HG03039 (cell line): ENCODE results near the gene OTUB1.
"Not testable (repeated sequence)": the region's sequence is repeated elsewhere in the genome, so short reads cannot be mapped to it uniquely, and the experiment has no call there.

Experiments
- ATAC-seq: cut with Tn5 transposase; IDR thresholded peaks from one replicate; pipeline ENCODE4 v1.9.1; 2021; ENCODE audit warnings: mild to moderate bottlenecking, moderate library complexity; ENCODE audit not compliant: unreplicated experiment

OTUB1 gene, protein sequence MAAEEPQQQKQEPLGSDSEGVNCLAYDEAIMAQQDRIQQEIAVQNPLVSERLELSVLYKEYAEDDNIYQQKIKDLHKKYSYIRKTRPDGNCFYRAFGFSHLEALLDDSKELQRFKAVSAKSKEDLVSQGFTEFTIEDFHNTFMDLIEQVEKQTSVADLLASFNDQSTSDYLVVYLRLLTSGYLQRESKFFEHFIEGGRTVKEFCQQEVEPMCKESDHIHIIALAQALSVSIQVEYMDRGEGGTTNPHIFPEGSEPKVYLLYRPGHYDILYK

DNA sequence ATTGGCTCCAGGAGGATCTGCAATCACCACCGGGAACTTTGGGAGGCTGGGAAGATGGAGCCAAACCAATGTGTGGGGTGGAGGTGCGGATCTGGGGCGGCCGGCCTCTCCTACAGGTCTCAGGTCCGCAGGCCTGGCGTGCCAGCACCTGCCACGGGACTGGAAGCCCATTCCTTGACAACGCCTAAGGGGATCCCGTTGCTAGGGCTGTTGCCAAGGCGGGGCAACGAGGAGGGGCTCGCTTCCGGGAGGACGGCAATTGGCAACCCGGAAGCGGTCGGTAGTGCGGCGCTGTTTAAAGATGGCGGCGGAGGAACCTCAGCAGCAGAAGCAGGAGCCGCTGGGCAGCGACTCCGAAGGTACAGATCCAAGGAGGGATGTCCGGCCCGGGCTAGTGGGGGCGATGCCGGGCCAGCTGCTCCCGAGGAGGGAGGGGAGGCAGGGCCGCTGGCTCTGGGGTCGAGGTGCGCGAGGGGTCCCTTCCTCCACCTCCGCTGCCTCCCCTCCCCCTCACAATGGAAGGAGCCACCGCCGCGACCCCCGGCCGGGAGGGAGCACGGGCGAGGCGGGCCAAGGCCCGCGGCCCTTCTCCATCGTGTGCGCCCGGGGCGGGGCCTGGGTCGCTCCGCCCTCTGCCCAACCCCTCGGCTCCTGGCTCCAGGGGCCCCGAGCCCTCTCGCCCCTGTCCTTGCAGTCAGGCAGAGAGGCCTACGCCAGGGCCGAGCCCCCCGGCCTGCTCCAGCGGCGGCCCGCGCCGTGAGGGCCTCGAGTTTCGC, at the start of gene OTUB1:
TSS of gene OTUB1 (plus strand) at position 283 of the 776 bp plus-strand sequence. CDS start at position 302, 19 bp downstream.
- peak; percentile 82 for ATAC-seq

DNA sequence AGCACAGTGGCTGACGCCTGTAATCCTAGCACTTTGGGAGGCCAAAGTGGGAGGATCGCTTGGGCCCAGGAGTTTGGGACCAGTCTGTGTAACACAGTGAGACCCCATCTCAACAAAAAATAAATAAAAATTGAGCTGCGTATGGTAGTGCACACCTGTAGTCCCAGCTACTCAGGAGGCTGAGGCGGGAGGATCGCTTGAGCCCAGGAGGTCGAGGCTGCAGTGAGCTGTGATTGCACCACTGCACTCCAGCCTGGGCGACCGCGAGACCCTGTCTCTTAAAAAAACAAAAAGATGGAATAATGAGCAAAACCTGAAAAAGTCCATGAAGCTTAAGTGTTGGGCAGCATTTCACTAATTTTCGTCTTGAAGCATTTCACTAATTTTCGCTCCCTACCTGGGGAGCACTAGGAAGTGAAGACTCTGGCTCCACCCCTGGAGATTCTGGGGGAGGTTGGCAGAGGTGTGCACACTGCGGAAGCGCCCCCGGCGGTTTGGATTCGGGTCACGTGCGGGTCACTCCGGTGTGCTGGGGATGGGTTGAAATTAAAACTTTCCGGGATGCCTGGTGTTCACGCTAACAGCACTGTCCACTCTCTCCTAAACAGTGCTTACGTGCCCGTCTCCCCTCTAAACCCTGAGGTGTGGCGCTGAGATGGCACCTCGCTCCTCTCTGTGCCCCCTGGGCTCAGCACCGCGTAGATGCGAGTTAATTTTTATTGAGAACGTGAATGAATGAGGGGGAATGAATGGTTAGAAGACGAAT, 48.3 kb upstream of the OTUB1 start:
- ATAC-seq: peak; percentile 6

DNA sequence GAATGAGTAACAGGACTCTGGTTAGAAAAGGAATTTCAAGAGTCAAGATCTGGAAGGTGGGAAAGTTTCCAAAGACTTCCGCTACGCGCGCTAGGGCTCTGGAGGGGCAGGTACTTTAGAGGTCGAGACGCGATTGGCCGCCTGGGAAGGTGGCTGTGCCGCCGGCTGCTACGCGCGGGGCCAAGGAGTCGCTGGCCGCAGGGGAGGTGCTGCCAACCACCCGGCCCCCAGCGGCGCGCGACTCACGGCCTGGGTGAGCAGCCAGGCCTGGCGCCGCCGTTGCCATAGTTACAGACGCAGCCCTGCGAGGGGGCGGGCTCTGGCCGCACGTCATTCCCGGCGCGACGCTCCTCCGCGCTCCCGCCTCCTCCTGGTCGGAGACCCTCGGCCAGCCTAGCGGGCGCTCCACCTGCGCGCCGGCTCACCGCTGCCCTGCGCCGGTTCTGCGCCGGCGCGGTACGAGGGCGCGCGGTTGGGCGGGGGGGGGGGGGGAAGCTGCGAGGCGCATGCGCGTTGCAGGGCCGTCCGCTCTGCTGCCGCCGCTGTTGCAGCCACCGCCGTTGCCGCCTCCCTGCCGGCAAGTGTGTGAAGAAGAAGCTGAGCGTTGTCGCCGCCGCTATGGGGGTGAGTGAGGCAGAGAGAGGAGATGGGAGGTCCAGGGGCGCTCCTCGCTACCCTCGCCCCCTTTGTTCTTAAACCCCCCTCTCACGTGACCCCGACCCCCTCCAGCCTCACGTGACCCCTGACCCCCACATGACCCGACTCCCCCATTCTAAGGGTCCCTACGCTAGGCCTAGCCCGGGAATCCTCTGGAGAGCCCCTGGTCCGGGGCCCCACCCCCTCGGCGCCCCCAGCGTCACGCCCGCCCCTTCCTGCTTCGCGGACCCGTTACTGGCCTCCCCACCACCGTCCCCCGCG, 47.5 kb upstream of the OTUB1 start, which contains the start of gene NAA40:
TSS of gene NAA40 (plus strand) at position 524 of the 918 bp plus-strand sequence. CDS start at position 619, 95 bp downstream.
- peak; percentile 87 for ATAC-seq

DNA sequence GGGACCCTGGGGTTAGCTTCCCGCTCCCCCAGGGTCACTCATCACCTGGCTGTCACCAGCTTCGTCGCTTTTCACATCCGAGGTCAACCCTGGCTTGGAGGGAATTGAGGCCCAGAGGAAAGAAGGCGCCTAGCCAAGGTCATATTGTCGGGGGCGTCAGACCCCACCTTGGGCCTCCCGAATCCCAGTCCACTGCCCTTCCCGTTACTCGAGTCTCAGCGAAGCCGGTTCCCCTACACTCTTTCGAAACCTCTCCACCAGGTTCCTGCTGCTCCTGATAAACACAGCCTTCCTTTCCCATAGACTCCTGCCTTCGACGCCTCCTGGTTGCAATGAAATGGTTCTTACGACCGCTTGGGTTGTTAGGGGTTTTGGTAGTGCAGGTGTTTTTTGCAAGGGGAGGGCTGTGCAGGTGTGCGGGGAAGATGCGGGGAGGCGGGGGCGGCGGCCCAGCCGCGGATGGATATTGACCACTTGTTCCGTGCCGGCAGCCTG, 46.8 kb upstream of the OTUB1 start:
- no peak for ATAC-seq

DNA sequence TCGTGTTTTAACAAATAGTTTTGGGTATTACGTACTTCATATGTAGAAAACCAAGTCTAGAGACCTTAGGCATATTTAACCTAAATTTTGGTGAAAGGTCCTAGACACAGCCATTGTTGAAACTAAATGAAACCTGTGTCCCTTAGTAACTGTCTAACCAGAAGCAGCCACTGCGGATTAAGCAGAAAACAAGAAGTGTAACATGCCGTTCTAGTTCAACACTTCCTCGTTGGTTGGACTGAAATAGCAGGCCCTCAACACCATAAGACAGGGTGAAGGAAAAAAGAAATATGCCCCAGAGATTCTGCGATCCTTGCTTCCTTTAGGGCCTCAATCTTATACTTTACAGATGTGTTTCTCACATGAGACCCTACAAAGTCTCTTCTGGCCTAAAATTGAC, 45.5 kb upstream of the OTUB1 start:
- ATAC-seq: no peak

DNA sequence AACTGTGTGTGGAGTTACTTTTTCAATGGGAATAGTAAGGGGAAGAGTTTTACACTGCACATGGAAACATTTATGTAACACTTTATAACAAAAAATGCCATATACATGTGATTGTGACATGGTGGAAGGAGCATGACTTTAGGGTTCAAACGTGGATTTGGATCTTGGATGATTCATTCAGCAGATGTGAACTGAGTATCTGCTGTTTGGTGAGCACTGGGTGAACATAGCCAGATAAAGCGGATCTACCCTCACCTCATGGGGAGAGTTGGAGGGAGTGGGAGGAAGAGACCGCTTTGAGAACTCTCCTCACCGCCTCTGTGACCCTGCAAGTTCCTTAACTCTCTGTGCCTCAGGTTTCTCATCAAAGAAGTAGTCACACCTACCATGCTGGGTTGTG, 44.3 kb upstream of the OTUB1 start:
- ATAC-seq: no peak

DNA sequence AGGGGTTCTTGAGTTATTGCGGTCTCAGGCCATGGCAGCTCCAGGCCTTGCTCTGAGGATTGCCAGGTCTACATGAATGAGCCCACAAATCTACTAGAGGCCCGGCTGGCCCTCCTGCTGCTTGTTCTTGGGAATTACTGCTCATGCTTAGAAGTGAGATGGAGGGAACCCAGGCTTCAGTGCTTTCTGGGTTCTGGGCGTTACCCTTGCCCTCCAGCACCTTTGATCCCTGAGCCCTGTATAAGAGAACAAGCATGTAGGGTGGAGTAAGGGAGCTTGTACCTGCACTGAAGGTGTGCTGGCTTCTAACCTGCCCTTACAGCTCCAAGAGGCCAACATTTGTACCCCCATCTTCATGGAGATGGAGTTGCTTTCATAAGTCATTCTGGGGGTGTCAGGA, 43.4 kb upstream of the OTUB1 start:
- no peak for ATAC-seq

DNA sequence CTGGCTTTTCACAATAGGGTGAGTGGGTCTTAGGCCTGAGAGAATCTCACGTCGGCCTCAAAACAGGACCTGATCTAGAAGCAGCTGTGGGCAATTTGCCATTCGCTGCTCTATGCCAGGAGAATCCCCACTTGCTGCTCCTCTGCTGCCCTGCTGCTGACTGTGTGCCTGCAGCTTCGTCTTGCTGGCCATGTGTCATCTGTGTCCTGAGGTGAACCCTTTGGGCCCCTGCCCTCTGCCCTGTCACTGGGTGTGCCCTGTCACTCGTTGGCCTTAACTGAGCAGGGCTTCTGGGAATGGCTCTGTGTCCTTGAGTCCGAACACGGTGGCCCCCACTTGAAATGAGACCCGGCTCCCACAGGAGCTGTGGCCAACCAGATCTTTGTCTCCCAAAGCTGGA, 41.3 kb upstream of the OTUB1 start:
- ATAC-seq: no peak

DNA sequence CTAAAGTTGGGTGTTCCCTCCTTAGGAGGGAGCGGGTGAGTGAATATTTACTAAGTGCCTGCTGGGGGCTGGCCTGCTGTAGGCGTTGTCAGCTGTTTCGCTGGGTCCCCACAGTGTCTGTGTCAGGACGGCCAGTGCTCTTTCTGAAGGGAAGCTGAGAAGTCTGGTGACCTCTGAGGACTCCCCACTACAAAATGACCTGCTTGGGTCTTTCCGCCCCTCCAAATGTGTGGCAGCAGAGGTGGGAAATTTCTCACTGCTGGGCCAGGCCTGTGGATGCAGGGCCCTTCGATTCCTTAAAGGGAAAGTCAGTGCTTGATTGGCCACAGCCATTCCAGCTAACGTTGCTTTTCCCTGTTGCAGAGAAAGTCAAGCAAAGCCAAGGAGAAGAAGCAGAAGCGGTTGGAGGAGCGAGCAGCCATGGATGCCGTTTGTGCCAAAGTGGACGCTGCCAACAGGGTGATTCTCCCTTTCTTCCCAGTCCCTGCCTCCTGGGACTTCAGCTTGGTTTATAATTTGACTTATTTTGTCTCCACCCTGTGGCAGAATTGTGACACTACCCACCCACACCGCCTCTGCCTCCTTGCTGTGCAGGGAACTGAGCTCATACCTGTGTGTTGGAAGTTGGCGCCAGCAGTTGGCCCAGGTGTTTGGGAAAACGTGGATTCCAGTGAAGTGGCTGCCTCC, 40.6 kb upstream of the OTUB1 start:
- ATAC-seq: no peak

DNA sequence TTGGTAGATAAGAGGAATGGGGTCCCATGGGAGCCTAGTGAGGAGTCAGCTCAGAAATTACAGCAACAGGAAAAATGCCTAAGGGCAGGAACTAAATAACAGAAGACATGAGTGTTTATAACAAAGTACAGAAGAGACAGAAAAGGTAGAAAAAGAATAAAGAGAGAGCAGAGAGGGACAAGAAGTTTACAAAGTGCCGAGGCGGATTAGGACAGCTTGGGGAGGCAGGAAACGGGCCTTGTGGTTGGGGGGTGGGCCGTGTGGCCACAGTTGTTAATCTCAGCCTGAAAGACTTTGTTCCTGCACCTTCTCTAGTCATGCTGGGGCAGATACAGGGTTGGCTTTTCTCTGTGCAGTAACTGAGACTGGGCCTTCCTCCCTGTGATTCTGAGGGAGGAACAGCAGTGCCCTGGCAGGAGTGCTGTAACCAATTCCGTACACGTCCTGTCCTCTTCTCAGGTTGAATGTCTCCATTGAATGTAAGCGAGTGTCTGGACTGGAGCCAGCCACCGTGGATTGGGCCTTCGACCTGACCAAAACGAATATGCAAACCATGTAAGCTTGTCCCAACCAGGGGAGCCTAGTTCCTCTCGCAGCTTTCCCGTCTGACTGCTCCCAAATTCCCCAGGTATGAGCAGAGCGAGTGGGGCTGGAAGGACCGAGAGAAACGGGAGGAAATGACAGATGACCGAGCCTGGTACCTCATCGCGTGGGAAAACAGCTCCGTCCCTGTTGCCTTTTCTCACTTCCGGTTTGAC, 34.3 kb upstream of the OTUB1 start:
- ATAC-seq: no peak

DNA sequence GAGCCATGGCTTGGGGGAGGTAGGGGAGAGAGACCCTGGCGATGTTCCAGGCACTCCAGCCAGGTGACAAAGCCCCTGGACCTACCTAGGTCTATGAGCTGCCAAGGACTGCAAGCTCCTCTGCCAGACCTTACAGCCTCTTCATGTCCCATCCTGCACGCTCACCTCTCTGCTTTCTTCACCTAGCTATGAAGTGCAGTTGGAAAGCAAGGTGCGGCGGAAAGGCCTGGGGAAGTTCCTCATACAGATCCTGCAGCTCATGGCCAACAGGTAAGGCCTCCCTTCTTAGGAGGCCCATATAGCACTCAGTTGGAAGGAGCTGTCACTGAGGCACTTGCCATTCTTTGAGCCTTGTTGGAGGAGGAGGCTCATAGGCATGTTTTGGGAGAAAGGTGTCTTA, 33.7 kb upstream of the OTUB1 start:
- ATAC-seq: no peak

DNA sequence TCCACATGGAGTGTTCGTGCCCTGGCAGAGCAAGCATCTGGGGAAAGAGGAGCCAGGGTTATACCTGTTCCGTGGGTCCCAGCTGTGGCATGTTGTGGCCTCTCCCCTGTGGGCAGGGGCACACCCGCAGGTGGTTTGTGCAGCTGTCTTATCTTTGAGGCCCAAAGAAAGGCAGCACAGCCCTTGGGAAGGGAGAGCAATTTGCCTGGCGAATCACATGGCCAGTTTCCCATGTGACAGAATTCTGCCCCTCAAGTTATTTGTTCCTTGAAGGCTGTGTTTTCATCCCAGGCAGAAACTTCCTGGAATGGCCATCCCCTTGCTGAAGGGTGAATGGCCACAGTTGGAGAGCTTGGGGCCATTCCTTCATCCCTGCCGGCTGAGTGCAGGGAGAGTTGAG, 28.2 kb upstream of the OTUB1 start:
- ATAC-seq: no peak

DNA sequence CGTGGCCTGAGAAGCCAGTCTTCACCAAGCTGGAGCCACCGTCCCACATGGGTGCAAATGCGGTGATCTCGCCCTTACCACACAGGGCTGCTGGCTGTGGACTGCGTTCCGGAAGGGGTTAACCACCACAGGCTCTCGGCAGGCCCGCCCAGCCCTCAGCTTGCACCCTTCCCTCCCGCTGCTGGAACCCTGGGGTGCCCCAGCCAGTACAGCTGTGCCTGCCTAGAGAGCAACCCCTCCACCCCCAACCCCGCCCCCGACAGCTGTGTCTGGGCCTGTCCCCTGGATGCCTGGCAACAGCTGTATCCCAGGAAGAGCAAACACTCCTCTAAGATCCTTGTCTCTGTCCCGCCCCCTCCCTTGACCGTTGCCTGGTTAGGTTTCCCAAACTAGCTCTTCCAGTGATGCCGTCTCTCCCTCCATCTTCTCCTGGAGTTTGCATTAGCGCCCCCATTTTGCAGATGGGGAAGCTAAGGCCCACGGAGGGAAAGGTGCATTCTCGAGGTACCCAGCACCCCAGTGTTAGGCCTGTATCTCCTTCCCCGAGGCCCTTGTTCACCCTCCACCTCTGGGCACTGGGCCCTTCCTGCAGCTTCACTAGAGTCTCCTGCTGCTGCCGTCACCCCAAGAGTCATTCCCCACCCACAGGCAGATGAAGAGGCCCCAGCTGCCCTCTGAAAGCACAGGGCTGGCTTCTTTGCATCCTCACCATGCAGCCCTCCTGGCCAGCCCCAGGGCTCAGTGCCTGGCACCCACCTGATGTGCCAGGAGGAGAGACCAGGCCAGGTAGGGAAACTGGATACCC, 24.4 kb upstream of the OTUB1 start:
- ATAC-seq: no peak

DNA sequence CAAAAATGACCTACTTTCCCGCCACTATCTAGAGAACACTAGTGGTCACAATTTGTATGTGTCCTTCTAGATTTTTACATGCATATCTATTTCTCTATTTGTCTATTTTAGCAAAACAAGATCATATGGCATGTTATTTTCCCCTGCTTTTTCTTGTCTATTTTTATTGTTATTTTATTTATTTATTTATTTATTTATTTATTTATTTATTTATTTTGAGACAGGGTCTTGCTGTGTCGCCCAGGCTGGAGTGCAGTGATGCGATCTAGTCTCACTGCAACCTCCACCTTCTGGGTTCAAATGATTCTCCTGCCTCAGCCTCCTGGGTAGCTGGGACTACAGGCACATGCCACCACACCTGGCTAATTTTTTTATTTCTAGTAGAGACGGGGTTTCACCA, 22.3 kb upstream of the OTUB1 start:
- ATAC-seq: not testable (repeated sequence)

DNA sequence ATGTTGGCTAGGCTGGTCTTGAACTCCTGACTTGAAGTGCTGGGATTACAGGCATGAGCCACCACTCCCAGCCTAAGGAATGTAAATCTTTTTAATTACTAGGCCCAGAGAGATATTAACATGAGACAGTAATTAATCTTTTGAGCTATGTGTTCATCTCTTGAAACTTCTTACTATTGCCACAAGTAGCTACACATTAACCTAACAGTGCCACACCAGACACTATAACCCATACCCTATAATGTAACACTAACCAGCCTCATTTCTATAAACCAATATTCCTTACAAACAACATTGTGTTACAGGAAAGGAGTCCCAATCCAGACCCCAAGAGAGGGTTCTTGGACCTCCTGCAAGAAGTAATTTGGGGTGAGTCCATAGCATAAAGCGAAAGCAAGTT, 19.8 kb upstream of the OTUB1 start:
- ATAC-seq: no peak

DNA sequence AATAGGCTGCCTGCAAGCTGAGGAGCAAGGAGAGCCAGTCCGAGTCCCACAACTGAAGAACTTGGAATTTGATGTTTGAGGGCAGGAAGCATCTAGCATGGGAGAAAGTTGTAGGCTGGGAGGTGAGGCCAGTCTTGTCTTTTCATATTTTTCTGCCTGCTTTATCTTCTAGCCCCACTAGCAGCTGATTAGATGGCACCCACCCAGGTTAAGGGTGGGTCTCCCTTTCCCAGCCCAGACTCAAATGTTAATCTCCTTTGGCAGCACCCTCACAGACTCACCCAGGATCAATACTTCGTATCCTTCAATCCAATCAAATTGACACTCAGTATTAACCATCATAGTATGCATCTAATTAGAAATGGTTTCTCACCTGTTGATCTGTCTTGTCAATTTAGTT, 16.8 kb upstream of the OTUB1 start:
- ATAC-seq: no peak

DNA sequence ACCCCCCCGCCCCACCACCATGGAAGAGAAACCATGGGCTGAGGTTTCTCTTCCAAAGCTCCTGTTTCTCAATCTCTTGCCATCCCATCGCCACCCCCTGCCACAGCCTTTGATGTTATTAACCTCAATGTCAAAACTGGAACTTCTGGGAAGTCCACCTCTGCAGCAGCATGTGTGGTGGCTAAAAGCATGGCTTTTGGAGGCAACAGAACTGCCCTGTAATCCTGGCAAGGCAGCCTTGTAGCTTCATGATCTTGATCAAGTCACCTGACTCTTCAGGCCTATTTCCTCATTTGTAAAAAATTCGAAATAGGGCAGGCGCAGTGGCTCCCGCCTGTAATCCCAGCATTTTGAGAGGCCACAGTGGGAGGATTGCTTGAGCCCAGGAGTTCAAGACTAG, 15.3 kb upstream of the OTUB1 start:
- no peak for ATAC-seq

DNA sequence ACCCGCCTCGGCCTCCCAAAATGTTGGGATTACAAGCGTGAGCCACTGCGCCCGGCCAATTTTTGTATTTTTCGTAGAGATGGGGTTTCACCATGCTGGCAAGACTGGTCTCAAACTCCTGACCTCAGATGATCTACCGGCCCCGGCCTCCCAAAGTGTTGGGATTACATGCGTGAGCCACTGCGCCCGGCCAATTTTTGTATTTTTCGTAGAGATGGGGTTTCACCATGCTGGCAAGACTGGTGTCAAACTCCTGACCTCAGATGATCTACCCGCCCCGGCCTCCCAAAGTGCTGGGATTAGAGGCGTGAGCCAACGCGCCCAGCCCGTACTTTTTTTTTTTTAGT, 12.4 kb upstream of the OTUB1 start:
- not testable (repeated sequence) for ATAC-seq
